Measurements from ENCODE around the gene CIAPIN1.
A peak's percentile ranks its signal among the peaks of the same experiment; 100 is the strongest.

The CIAPIN1 gene

GRCh38 chr16:57412584-57412983, 34.6 kb downstream of the CIAPIN1 start:
- CTCF ChIA-PET = interaction anchor here (1.0 to 17.8 kb wide), 18 partner anchors 8 to 172 kb away, joined by 3 to 454 read pairs (median 4); partner anchors contain the start of genes CCL17 and POLR2C

GRCh38 chr16:57411362-57411976, 35.7 kb downstream of the CIAPIN1 start:
- CTCF ChIA-PET = interaction anchor here (0.6 to 17.8 kb wide), 8 partner anchors 11 to 390 kb away, joined by 3 to 454 read pairs (median 4); no protein-coding TSS in a partner anchor
- POLR2A ChIA-PET = no interaction called here
- TF ChIP-seq, protein P1, sequence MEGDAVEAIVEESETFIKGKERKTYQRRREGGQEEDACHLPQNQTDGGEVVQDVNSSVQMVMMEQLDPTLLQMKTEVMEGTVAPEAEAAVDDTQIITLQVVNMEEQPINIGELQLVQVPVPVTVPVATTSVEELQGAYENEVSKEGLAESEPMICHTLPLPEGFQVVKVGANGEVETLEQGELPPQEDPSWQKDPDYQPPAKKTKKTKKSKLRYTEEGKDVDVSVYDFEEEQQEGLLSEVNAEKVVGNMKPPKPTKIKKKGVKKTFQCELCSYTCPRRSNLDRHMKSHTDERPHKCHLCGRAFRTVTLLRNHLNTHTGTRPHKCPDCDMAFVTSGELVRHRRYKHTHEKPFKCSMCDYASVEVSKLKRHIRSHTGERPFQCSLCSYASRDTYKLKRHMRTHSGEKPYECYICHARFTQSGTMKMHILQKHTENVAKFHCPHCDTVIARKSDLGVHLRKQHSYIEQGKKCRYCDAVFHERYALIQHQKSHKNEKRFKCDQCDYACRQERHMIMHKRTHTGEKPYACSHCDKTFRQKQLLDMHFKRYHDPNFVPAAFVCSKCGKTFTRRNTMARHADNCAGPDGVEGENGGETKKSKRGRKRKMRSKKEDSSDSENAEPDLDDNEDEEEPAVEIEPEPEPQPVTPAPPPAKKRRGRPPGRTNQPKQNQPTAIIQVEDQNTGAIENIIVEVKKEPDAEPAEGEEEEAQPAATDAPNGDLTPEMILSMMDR (IDR thresholded peaks at IDR 0.05; ENCODE audit: control extremely low read depth, extremely low read depth, low read depth, missing control alignments) = no peak
- DNase-seq (ENCODE audit: extremely low spot score) = peak; percentile 69

More at GRCh38 chr16:57412584-57412983, 34.6 kb downstream of the CIAPIN1 start:
- DNase-seq (ENCODE audit: extremely low spot score) = no peak
- POLR2A ChIA-PET = interaction anchor here (1.1 kb wide), 1 partner anchor 24 kb away, joined by 3 read pairs; no protein-coding TSS in a partner anchor
- TF ChIP-seq, protein P1 (IDR thresholded peaks at IDR 0.05; ENCODE audit: control extremely low read depth, extremely low read depth, low read depth, missing control alignments) = no peak

DNA sequence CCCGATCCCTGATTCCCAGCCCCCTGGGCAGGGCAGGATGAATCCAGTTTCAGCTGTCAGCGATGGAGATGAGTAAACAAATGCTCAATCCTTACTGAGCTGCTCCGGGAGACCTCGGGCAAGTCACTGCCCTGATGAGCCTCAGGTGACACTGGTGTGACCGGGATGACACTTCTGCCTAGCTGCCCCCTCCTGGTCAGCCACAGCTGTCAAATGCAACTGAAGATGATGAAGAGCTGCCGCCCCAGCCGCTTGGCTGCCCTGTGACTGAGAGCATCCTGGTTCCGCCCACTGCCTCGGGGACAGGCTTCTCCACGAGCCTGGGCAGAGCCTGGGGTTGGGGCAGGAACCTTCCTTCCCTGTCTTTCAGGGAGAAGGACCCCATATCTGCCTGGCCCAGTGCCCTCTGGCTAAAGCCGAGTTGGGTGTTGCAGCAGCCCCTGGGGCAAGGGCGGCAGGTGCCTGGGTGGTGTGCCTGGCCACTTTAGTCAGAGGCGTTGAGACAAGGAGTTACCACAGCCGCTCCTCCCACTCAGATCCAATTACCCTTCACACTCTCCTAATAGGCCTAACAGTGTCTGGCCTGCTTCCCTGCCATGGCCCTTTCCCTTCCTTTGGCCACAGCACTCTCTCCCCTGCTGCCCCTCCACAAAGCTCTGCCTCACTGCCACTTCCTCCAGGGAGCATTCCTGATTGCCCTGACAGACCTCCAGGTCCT, 37.2 kb downstream of the CIAPIN1 start:
- DNase-seq (ENCODE audit: extremely low spot score) = no peak
- ChIA-PET CTCF (interaction anchor here (1.0 to 17.8 kb wide), 3 partner anchors 7 to 106 kb away, joined by 4 to 454 read pairs (median 4); no protein-coding TSS in a partner anchor), POLR2A (no interaction called here)
- TF ChIP-seq, protein P1 (IDR thresholded peaks at IDR 0.05; ENCODE audit: control extremely low read depth, extremely low read depth, low read depth, missing control alignments) = no peak

GRCh38 chr16:57409065-57409464, 38.1 kb downstream of the CIAPIN1 start:
- TF ChIP-seq, protein P1 (IDR thresholded peaks at IDR 0.05; ENCODE audit: control extremely low read depth, extremely low read depth, low read depth, missing control alignments) = no peak
- CTCF ChIA-PET = interaction anchor here (1.0 kb wide), 1 partner anchor 8 kb away, joined by 4 read pairs; no protein-coding TSS in a partner anchor
- POLR2A ChIA-PET = no interaction called here
- no peak for DNase-seq (ENCODE audit: extremely low spot score)

DNA sequence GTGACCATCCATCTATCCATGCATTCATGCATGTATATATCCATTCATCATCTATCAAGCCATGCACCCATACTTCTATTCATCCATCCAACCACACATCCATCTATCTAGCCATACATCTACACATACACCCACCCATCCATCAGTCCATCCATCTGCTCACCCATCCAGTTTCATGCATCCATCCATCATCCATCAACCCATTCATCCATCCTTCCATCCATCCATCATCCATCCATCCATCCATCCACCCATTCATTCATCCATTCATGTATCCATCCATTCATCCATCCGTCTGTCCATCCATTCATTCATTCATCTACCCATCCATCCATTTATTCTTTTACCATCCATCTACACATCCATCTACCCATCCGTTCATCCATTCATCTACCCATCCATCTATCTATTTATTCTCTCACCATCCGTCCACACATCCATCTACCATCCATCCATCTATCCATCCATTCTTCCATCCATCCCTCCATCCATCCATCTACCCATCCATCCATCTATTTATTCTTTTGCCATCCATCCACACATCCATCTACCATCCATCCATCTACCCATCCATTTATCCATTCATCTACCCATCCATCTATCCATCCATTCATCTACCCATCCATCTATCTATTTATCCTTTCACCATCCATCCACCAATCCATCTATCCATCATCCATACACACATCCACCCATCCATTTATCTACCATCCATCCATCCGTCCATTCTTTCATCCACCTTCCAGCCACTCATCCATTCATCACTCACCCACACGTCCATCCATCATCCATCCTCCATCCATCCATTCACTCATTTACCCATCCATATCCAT, 39.4 kb downstream of the CIAPIN1 start:
- TF ChIP-seq, protein P1 (IDR thresholded peaks at IDR 0.05; ENCODE audit: control extremely low read depth, extremely low read depth, low read depth, missing control alignments) = no peak
- ChIA-PET CTCF (interaction anchor here (4.0 kb wide), 1 partner anchor 11 kb away, joined by 57 read pairs; no protein-coding TSS in a partner anchor), POLR2A (no interaction called here)
- DNase-seq (ENCODE audit: extremely low spot score) = no peak

- no peak for DNase-seq (ENCODE audit: extremely low spot score)
- ChIA-PET CTCF (interaction anchor here (0.9 to 4.0 kb wide), 5 partner anchors 12 to 107 kb away, joined by 3 to 57 read pairs (median 5); no protein-coding TSS in a partner anchor), POLR2A (no interaction called here)
- TF ChIP-seq, protein P1 (IDR thresholded peaks at IDR 0.05; ENCODE audit: control extremely low read depth, extremely low read depth, low read depth, missing control alignments) = no peak
Measured at GRCh38 chr16:57406881-57407280, 40.3 kb downstream of the CIAPIN1 start.
